IMR-90 (cell line): ENCODE measurements around the gene C12orf56. TPM values are rescaled to one million over a fixed set of nuclear protein-coding genes. Genes with fewer than 3 reads are reported as not detected.

Experiments used
- ATAC-seq: fragments of 200-7000 bp; cut with Tn5 transposase; 2 replicates; pipeline ENCODE4 v1.9.1; 2020; ENCODE audit warnings: low read depth, mild to moderate bottlenecking, moderate library complexity
- BruUV-seq: library from RNA; stranded (reverse); fragments of 400-500 nt; replicated peaks from 2 replicates; lab custom pipeline; 2021; lab: Mats Ljungman, UMichigan
- CTCF ChIA-PET: fragments of 300-600 bp; formaldehyde crosslinking; extraction: SDS; loops from one replicate; lab custom pipeline; 2021; ENCODE audit warnings: antibody characterized with exemption; lab: Yijun Ruan, JAX
- POLR2A ChIA-PET: fragments of 300-600 bp; sonication (Branson Sonifier 250); formaldehyde crosslinking; loops from one replicate; lab custom pipeline; 2022; ENCODE audit warnings: antibody characterized with exemption; ENCODE audit not compliant: unreplicated experiment; lab: Charles Lee
- DNase-seq: peaks from one replicate; pipeline ENCODE4 v3.0.0; 2013
- H2AFZ ChIP-seq: replicated peaks from 2 replicates; pipeline ENCODE3; 2013; ENCODE audit warnings: low read length, mild to moderate bottlenecking; ENCODE audit not compliant: poor library complexity
- H2AK5ac ChIP-seq: 2 replicates; pipeline ENCODE4 v1.6.1; 2013; ENCODE audit warnings: low read depth, low read length, inconsistent platforms
- H2AK9ac ChIP-seq: replicated peaks from 2 replicates; pipeline ENCODE3; 2013; ENCODE audit warnings: mild to moderate bottlenecking, low read depth, low read length, moderate library complexity; ENCODE audit not compliant: poor library complexity
- H2BK120ac ChIP-seq: 2 replicates; pipeline ENCODE4 v1.6.1; 2013; ENCODE audit warnings: low read depth, low read length, inconsistent platforms
- H2BK15ac ChIP-seq: 3 replicates; pipeline ENCODE4 v1.6.1; 2013; ENCODE audit warnings: low read depth, low read length, inconsistent platforms
- H2BK20ac ChIP-seq: 2 replicates; pipeline ENCODE4 v1.6.1; 2013; ENCODE audit warnings: low read depth, mild to moderate bottlenecking, inconsistent platforms, low read length, moderate library complexity
- H2BK5ac ChIP-seq: 2 replicates; pipeline ENCODE4 v1.6.1; 2013; ENCODE audit warnings: mild to moderate bottlenecking, low read depth, low read length, inconsistent platforms; ENCODE audit not compliant: poor library complexity, severe bottlenecking
- H3K14ac ChIP-seq: replicated peaks from 2 replicates; pipeline ENCODE4 v1.6.1; 2013; ENCODE audit warnings: low read depth, low read length, inconsistent platforms
- H3K18ac ChIP-seq: 2 replicates; pipeline ENCODE4 v1.6.1; 2013; ENCODE audit warnings: low read depth, low read length, control low read depth
- H3K23ac ChIP-seq: 2 replicates; pipeline ENCODE4 v1.6.1; 2013; ENCODE audit warnings: low read depth, low read length, inconsistent platforms
- H3K27ac ChIP-seq: 2 replicates; pipeline ENCODE4 v1.5.1; 2013; ENCODE audit warnings: mild to moderate bottlenecking, control low read depth, low read length; ENCODE audit not compliant: insufficient read depth
- H3K27me3 ChIP-seq: 2 replicates; pipeline ENCODE4 v1.6.1; 2013; ENCODE audit warnings: low read length; ENCODE audit not compliant: control insufficient read depth, insufficient read depth
- H3K36me3 ChIP-seq: 2 replicates; pipeline ENCODE4 v1.6.1; 2013; ENCODE audit warnings: low read length, mixed read lengths; ENCODE audit not compliant: control insufficient read depth, insufficient read depth
- H3K4ac ChIP-seq: 2 replicates; pipeline ENCODE4 v1.6.1; 2013; ENCODE audit warnings: low read depth, low read length, inconsistent platforms
- H3K4me1 ChIP-seq: 2 replicates; pipeline ENCODE4 v1.6.1; 2013; ENCODE audit warnings: low read length, mixed read lengths; ENCODE audit not compliant: control insufficient read depth, insufficient read depth
- H3K4me2 ChIP-seq: 2 replicates; pipeline ENCODE4 v1.6.1; 2013; ENCODE audit warnings: low read depth, mild to moderate bottlenecking, control low read depth, low read length, moderate library complexity
- H3K4me3 ChIP-seq: 2 replicates; pipeline ENCODE4 v1.5.1; 2013; ENCODE audit warnings: low read depth, mild to moderate bottlenecking, control low read depth, low read length, moderate library complexity; ENCODE audit not compliant: insufficient read depth
- H3K56ac ChIP-seq: 2 replicates; pipeline ENCODE4 v1.6.1; 2013; ENCODE audit warnings: low read length, inconsistent platforms; ENCODE audit not compliant: insufficient read depth; ENCODE audit errors: extremely low read depth
- H3K79me1 ChIP-seq, 2 experiments: 2 replicates each; pipeline ENCODE4 v1.6.1; 2013; ENCODE audit warnings: low read length in 2 of 2, inconsistent platforms in 1 of 2, low read depth in 1 of 2
- H3K9ac ChIP-seq: 2 replicates; pipeline ENCODE4 v1.6.1; 2013; ENCODE audit warnings: low read depth, low read length, control low read depth
- H3K9me1 ChIP-seq: 2 replicates; pipeline ENCODE4 v1.6.1; 2013; ENCODE audit warnings: low read length, inconsistent platforms; ENCODE audit not compliant: insufficient read depth
- H3K9me3 ChIP-seq: 2 replicates; pipeline ENCODE4 v1.6.1; 2013; ENCODE audit warnings: low read length; ENCODE audit not compliant: control insufficient read depth, insufficient read depth
- H4K20me1 ChIP-seq: 2 replicates; pipeline ENCODE4 v1.6.1; 2013; ENCODE audit warnings: low read length, inconsistent platforms; ENCODE audit not compliant: insufficient read depth
- H4K5ac ChIP-seq: 2 replicates; pipeline ENCODE4 v1.6.1; 2013; ENCODE audit warnings: mild to moderate bottlenecking, low read depth, low read length, control low read depth
- H4K8ac ChIP-seq, 2 experiments: 2 replicates each; pipeline ENCODE4 v1.6.1; 2013; ENCODE audit warnings: low read depth in 2 of 2, low read length in 2 of 2, control low read depth in 1 of 2, inconsistent platforms in 1 of 2
- H4K91ac ChIP-seq: 2 replicates; pipeline ENCODE4 v1.6.1; 2013; ENCODE audit warnings: low read depth, low read length, inconsistent platforms; ENCODE audit not compliant: insufficient read depth
- BHLHE40 ChIP-seq: fragments of 150-350 bp; IDR thresholded peaks from 2 replicates; pipeline ENCODE4 v1.6.1; 2016; ENCODE audit warnings: mild to moderate bottlenecking, low read depth, low read length
- CEBPB ChIP-seq: IDR thresholded peaks from 2 replicates; pipeline ENCODE4 v1.6.1; 2012; ENCODE audit warnings: low read depth, low read length, improper control_type of control experiment
- CHD1 ChIP-seq: IDR thresholded peaks from 2 replicates; pipeline ENCODE4 v1.6.1; 2012; ENCODE audit warnings: low read depth, low read length, improper control_type of control experiment
- CTCF ChIP-seq: conservative IDR thresholded peaks from 2 replicates; pipeline ENCODE4 v1.5.1; 2012; ENCODE audit warnings: mild to moderate bottlenecking, low read depth, low read length, improper control_type of control experiment
- ELK1 ChIP-seq: fragments of 150-350 bp; IDR thresholded peaks from 2 replicates; pipeline ENCODE4 v1.6.1; 2016; ENCODE audit warnings: low read depth, mild to moderate bottlenecking, low read length, moderate library complexity, borderline replicate concordance
- FOS ChIP-seq: fragments of 150-350 bp; IDR thresholded peaks from 2 replicates; pipeline ENCODE4 v1.6.1; 2016; ENCODE audit warnings: low read depth, low read length
- MAFK ChIP-seq: IDR thresholded peaks from 2 replicates; pipeline ENCODE4 v1.6.1; 2012; ENCODE audit warnings: low read depth, low read length, improper control_type of control experiment
- MAZ ChIP-seq: IDR thresholded peaks from 2 replicates; pipeline ENCODE4 v1.6.1; 2012; ENCODE audit warnings: low read depth, mild to moderate bottlenecking, low read length, improper control_type of control experiment, moderate library complexity, borderline replicate concordance
- MXI1 ChIP-seq: IDR thresholded peaks from 2 replicates; pipeline ENCODE4 v1.6.1; 2012; ENCODE audit warnings: low read depth, mild to moderate bottlenecking, low read length, moderate library complexity, borderline replicate concordance
- NFE2L2 ChIP-seq: fragments of 150-350 bp; IDR thresholded peaks from 2 replicates; pipeline ENCODE4 v1.6.1; 2016; ENCODE audit warnings: low read depth, mild to moderate bottlenecking, low read length
- POLR2A ChIP-seq: IDR thresholded peaks from 2 replicates; pipeline ENCODE4 v1.6.1; 2012; ENCODE audit warnings: mild to moderate bottlenecking, low read depth, low read length
- RAD21 ChIP-seq: IDR thresholded peaks from 2 replicates; pipeline ENCODE4 v1.6.1; 2012; ENCODE audit warnings: low read length, improper control_type of control experiment
- RCOR1 ChIP-seq: IDR thresholded peaks from 2 replicates; pipeline ENCODE4 v1.6.1; 2012; ENCODE audit warnings: mild to moderate bottlenecking, low read length, improper control_type of control experiment; ENCODE audit not compliant: insufficient replicate concordance
- RFX5 ChIP-seq: IDR thresholded peaks from 2 replicates; pipeline ENCODE4 v1.8.0; 2012; ENCODE audit warnings: low read depth, mild to moderate bottlenecking, low read length, moderate library complexity
- SMC3 ChIP-seq: fragments of 150-350 bp; IDR thresholded peaks from 2 replicates; pipeline ENCODE4 v1.6.1; 2016; ENCODE audit warnings: low read depth, mild to moderate bottlenecking, antibody characterized with exemption, low read length, moderate library complexity
- USF2 ChIP-seq: fragments of 150-350 bp; IDR thresholded peaks from 2 replicates; pipeline ENCODE4 v1.6.1; 2017; ENCODE audit warnings: mild to moderate bottlenecking, antibody characterized with exemption, low read length, low read depth
- WGBS, 2 experiments: methylation state at CpG; one replicate each; pipeline versions ENCODE4 v1.1.5 to v1.1.7; 2013; ENCODE audit warnings: missing lambda C conversion rate in 2 of 2; ENCODE audit not compliant: insufficient read length in 1 of 2; ENCODE audit errors: extremely low coverage in 2 of 2; 5-methylcytosine and 5-hydroxymethylcytosine counted together
- dilution Hi-C: fragments of 300-500 bp; cut with HindIII; formaldehyde crosslinking; loops from one replicate; pipeline ENCODE4 v1.14.3; 2018; ENCODE audit warnings: low sequenced_read_pairs; ENCODE audit not compliant: unreplicated experiment
- in situ Hi-C: fragments of 300-500 bp; cut with MboI; formaldehyde crosslinking; loops from 3 replicates; pipeline ENCODE4 v1.14.3; 2019; ENCODE audit warnings: low sequenced_read_pairs, inconsistent platforms, mixed read lengths
- intact Hi-C: fragments of 100-400 bp; cut with micrococcal nuclease; formaldehyde crosslinking; loops from 2 replicates; pipeline ENCODE4 v1.10.0; 2022
- polyA plus RNA-seq, 3 experiments: library from polyadenylated mRNA; depleted of rRNA; stranded (reverse); fragments of >200 nt; gene quantifications; 2 replicates each; pipeline ENCODE4 v1.2.3, GENCODE V29; 2012; ENCODE audit warnings: low replicate concordance in 1 of 3
- total RNA-seq: library from RNA; depleted of rRNA; stranded (reverse); fragments of >200 nt; gene quantifications from 2 replicates; pipeline ENCODE4 v1.2.3, GENCODE V29; 2012

C12orf56 gene
- total and polyA plus RNA-seq, 2 of the 4 experiments (the other 2 are of a cell fraction): 0.09 TPM; not detected in 1

- no peak for ATAC-seq
- in situ Hi-C loops: no loop called here
- intact Hi-C loops: no loop called here
Observed at GRCh38 chr12:64243809-64244208, 146.7 kb downstream of the C12orf56 start.

More at GRCh38 chr12:64243809-64244208, 146.7 kb downstream of the C12orf56 start:
- H2AK9ac ChIP-seq: no peak overlapping the region
- dilution Hi-C loops: no loop called here
- H3K9me1 ChIP-seq: no peaks in the 10 kb centered on the region
- no peak overlapping the region for H3K27ac ChIP-seq
- TF ChIP-seq FOS: no peak
- no peak for TF ChIP-seq RCOR1
- TF ChIP-seq MXI1: no peak
- TF ChIP-seq SMC3: no peak
- TF ChIP-seq MAZ: no peak
- no peak for TF ChIP-seq BHLHE40
- no peak for TF ChIP-seq MAFK
- no peak for TF ChIP-seq USF2
- TF ChIP-seq RAD21: no peak
- TF ChIP-seq CEBPB: no peak
- TF ChIP-seq ELK1: no peak
- TF ChIP-seq RFX5: no peak
- no peak for TF ChIP-seq CTCF
- TF ChIP-seq NFE2L2: no peak
- no peak for TF ChIP-seq CHD1
- TF ChIP-seq POLR2A: no peak
- H2AFZ ChIP-seq: no peak overlapping the region
- H2AK5ac ChIP-seq: no peak overlapping the region
- H3K9me3 ChIP-seq: no peaks in the 10 kb centered on the region
- no peaks in the 10 kb centered on the region for H3K79me1 ChIP-seq
- H3K36me3 ChIP-seq: no peaks in the 10 kb centered on the region
- no peak overlapping the region for H3K9ac ChIP-seq
- no TSS peak for BruUV-seq
- DNase-seq: no peak
- H4K8ac ChIP-seq: no peak overlapping the region
- no peak overlapping the region for H3K4me2 ChIP-seq
- H2BK20ac ChIP-seq: no peak overlapping the region
- ChIA-PET CTCF (interaction anchor here (0.5 to 0.8 kb wide), 4 partner anchors 13 to 405 kb away, joined by 3 read pairs; no protein-coding TSS in a partner anchor), POLR2A (no interaction called here)
- no peak overlapping the region for H2BK15ac ChIP-seq
- no peak overlapping the region for H3K14ac ChIP-seq
- no peak overlapping the region for H3K23ac ChIP-seq
- no peaks in the 10 kb centered on the region for H3K4me1 ChIP-seq
- H3K4me3 ChIP-seq: no peak overlapping the region
- no peak overlapping the region for H3K4ac ChIP-seq
- no peaks in the 10 kb centered on the region for H4K20me1 ChIP-seq
- 56% methylated on average over 3 of the region's 4 CpGs; no CpG with 5 or more reads in 1 of the 2 experiments for WGBS, 2 experiments
- H3K56ac ChIP-seq: no peak overlapping the region
- no peak overlapping the region for H4K5ac ChIP-seq
- no peaks in the 10 kb centered on the region for H3K27me3 ChIP-seq
- no peak overlapping the region for H3K18ac ChIP-seq
- no peak overlapping the region for H2BK5ac ChIP-seq
- no peak overlapping the region for H2BK120ac ChIP-seq
- no peak overlapping the region for H4K91ac ChIP-seq
